CD1c-positive myeloid dendritic cell (primary cell): ENCODE results near the gene GPC1.

ENCODE experiments used
- DNase-seq: peaks from one replicate; pipeline ENCODE4 v3.0.0-alpha.2; 2016; ENCODE audit errors: extremely low spot score

Gene GPC1

DNA sequence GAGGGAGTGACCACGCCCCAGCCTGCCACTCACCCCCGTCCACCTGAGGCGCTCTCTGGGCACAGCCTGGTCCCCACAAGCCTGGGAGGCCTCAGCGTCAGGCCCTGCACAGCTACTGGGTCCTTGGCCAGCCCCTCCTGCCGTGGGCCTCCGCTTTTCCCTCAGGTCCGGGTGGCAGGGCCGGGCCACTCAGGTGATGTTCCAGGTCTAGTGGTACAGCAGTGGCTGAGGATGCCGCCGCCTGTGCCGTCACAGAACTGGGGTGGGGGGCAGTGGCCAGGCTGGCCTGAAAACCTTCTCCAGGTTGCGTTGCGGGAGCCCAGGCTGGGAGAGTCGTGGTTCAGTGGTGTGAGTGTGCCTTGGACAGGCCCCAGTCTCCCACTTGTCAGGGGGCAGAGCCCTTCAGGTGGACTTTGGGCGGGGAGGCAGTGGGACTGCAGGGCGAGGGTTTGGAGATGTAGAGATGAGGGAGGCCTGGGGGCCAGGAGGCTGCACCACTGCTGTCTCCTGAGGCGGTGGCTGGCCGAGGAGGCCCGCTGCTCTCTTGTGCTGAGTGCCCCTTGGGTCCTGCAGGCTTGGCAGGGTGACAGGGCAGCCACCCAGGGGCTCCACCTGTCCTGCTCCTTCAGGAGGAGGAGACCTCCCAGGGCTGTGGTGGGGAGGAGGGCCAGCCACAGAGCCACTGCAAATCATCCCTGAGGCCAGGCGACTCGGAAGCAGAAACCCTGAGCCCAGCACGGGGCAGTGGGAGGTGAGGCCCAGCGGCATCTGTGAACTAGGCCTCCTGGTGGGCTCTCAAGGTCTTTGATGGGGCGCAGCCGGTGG, 7.6 kb downstream of the GPC1 start:
- DNase-seq: no peak

DNA sequence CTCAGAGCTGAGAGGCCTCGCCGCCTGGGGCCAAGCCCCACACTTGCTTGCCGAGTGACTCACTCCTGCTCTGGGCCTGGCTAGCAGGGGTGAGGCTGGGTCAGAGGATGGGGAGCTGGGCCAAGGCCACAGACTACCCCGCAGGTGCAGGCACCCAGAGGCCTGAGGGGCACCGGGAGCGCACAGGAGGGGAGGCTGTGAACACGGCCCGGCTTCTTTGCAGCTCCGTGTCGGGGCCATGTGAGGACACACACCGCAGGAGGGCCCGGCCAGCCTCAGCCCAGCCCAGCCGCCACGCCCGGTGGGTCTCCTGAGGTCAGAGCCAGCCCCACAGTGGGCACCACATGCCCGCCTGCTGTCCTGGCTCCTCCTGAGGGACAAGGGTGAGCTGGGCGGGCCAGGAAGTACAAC, 8.4 kb downstream of the GPC1 start:
- DNase-seq: no peak

- no peak for DNase-seq
Observed at GRCh38 chr2:240444464-240444863, 9.0 kb downstream of the GPC1 start.

- no peak for DNase-seq
Observed at GRCh38 chr2:240445961-240446663, 10.6 kb downstream of the GPC1 start.

DNA sequence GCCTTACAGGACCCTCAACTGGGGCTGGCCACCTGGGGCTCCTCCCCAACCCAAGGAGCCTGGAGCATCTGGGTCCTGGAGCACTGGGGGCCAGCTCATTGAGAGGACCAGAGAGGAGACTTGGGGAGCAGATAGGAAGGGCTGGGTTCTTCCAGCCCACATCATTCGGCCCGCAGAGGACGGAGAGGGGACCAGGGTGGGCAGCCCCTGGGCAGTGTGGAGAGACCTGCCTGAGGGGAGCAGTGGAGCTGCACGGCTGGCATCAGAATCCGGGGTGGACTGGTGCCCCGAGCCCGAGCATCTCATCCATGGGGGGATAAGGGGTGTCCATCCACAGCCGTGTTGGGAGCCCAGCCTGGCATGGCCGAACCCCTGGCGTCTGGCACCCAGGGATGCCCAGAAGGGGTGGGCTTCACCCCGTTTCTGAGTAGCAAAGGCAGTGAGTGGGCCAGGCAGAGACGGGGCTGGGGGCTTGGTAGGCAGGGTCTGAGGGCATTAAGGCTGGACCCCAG, 11.3 kb downstream of the GPC1 start:
- no peak for DNase-seq

DNA sequence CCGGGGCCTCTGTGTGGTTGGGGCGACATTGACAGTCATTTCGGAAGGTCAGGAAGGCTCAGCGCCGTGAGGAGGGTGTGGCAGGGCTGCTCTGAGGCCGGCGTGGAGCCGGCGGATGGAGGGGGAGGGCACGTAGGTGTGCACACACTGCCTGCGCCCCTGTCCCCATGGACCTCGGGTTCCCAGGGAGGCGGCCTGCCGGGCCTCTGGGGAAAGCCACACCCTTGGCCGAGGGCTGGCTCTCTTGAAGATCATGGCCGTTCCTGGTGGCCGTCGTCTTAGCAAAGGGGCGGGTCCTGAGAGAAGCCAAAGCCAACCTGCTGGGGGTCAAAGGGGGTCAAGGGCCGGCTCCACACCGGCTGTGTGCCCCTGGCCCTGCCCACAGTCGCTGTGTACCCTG, 11.9 kb downstream of the GPC1 start:
- DNase-seq: no peak

GRCh38 chr2:240447934-240448333, 12.5 kb downstream of the GPC1 start:
- DNase-seq: no peak

DNA sequence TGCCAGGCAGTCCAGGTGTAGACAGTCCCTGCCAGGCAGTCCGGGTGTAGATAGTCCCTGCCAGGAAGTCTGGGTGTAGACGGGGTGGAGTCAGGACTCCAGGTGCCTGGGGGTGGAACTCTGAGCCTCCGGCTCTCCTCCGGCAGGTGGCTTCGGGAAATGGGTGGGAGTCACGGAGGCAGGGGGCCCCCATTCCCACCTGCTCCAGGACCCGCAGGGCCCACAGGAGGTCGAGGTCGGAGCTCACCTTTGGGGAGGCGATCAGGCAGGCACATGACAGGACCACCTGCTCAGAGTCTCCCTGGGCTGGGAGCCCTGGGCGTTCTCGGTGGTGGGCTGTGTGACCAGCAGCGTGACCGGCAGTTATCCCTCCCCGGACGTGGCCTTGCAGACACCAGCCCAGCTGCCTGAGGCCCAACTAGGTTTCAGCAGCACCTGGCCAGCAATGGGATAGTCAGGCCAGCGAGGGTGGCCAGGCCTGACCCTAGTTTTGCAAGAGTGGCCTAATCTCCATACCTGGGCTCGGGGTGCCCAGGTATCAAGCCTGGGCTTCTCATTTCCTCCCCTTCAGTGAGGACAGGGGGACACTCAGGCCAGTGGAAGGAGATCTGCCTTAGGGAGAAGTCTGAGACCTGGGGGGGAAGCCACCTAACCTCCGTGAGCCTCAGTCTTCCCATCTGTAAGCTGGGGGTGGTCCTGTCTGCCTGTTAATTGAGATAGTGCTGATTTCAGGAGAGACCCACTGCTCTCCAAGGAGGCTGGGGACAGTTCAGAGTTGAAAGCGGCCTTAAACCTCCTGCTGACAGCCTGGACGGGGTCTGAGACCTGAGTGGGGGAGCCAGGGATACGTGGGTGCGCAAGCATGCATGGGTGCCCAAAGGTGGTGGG, 13.2 kb downstream of the GPC1 start:
- DNase-seq: no peak

GRCh38 chr2:240449764-240450531, 14.5 kb downstream of the GPC1 start:
- DNase-seq: no peak

- no peak for DNase-seq
Observed at GRCh38 chr2:240450532-240451107, 15.2 kb downstream of the GPC1 start.

DNA sequence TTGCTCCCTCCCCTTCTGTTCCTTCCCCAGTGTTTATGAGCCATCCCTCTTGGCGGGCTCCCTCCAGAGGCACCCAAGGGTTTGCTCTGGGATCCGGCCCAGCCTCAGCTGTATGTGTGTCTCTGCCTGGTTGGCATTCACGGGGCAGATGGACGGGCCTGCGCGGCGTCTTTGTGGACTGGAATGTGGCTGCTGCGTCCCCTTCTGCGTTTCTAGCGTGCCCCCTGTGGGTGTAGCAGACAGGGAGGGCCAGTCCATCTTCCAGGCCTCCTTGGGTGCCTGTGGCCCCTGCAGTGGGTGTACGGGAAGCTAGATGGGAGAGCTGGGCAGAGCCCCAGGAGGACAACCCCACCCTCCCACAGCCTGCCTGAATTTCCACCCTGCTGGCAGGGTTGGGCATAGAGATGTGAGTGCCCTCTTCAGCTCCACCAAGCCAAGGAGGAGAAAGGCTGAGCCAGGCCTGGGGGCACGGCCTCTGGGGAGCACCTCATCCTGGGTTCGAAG, 15.7 kb downstream of the GPC1 start:
- no peak for DNase-seq

DNA sequence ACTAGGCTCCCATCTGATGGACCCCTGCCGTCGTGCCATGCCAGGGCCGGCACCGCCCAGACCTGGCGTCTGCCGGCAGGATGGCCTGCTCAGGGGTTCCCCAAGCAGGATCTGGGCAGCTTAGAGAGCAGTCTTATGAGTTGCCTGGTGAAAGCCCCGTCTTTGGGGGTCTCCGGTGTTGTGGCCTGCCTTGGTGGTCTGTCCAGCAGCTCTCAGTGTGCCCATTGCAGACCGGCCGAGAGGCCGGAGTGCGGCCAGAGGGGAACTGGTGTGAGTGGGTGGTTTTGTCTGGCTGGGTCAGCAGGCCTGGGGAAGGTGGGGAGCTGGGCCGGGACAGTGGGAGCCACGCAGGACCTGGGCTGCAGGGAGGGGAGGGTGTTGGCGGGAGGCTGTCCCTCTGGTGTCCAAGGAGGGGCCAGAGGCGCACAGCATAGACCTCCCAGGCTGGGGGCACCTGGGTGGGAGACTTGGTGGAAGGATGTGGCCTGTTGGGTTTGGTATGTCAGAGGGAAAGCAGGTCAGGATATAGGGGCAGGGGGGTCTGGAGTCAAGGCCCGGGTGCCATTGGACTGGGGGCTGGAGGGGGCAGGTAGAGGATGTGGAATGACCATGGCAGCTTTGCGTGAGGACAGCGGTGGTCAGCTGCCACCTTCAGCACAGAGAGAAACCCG, 16.5 kb downstream of the GPC1 start:
- DNase-seq: no peak

GRCh38 chr2:240452462-240453256, 17.2 kb downstream of the GPC1 start:
- peak; percentile 20 for DNase-seq

DNA sequence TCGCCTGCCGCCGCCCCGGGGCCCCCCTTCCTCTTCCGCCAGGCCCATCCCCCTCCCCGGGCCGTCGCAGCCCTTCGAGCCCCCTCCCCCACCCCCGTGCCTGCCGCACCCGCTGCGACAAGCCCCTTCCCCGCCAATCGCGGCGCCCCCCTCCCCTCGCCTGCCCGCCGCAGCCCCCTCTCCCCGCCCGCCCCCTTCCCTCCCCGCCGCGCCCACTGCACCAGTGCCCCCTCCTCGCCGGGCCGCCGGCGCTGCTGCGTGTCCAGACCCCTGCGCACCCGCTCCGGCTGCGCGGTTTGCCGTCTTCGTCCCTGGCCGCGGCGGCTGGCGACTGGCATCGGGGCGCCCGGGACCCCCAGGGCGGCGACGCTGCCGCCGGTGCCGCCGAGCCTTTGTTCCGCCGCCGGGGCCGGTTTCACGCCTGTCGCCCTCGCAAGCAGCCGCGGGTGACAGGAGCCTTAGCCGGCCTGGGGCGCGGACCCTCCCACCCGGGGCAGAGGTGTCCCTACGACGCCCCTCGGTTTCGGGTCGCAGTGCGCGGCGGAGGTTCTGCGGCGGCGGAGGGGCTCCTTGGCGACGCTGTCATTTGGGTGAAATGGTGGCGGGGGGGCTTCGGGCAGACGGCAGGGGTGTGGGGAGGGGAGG, 18.1 kb downstream of the GPC1 start:
- no peak for DNase-seq

- DNase-seq: no peak
Observed at GRCh38 chr2:240454106-240454901, 18.8 kb downstream of the GPC1 start.

GRCh38 chr2:240455272-240455646, 19.8 kb downstream of the GPC1 start:
- DNase-seq: no peak

DNA sequence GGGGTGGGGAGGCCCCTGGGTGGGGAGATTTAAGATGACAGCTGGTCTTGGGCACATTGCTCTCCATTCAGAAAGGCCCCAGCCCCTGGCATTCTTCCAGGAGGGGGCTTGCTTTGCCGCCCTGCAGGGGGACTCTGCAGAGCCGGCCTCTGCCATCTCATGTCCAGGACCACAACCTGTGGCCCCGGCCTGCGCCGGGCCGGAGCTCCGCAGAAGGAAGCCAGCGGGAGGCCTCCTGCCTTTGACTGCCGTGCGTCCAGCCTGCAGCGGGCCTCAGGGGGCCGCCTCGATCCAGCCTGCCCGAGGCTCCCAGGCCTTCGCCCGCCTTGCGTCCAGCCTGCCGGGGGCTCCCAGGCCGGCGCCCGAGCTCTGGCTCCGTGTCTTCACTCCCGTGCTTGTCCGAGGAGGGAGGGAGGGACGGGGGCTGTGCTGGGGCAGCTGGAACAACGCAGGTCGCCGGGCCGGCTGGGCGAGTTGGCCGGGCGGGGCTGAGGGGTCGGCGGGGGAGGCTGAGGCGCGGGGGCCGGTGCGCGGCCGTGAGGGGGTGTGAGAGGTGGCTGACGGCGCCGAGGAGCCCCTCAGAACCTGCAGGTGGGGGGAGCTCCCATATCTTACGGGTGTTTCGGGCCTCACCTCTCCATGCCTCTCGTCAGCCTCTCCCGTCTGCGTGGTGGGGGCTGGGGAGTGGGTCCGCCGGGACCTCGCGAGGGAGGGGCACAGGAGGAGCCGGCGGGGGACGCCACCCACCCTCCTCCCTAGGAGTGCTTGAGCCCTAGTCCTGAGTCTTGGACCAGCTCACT, 20.4 kb downstream of the GPC1 start:
- no peak for DNase-seq
